Muscle of leg (tissue), 11 donors: ENCODE results near the gene SERPINA4. TPM values are rescaled to one million over a fixed set of nuclear protein-coding genes. Genes with fewer than 3 reads are reported as not detected.

Experiments
- DNase-seq: peaks from one replicate; pipeline ENCODE4 v3.0.0; 2013
- H3K27ac ChIP-seq: one replicate; pipeline ENCODE4 v1.5.1; 2013; ENCODE audit warnings: mild to moderate bottlenecking, low read length, control low read depth
- H3K27me3 ChIP-seq: one replicate; pipeline ENCODE4 v1.6.1; 2013; ENCODE audit warnings: low read length; ENCODE audit not compliant: control insufficient read depth, insufficient read depth
- H3K36me3 ChIP-seq: one replicate; pipeline ENCODE4 v1.6.1; 2013; ENCODE audit warnings: low read length; ENCODE audit not compliant: control insufficient read depth, insufficient read depth
- H3K4me1 ChIP-seq: one replicate; pipeline ENCODE4 v1.6.1; 2013; ENCODE audit warnings: low read length; ENCODE audit not compliant: control insufficient read depth, insufficient read depth
- H3K4me3 ChIP-seq: one replicate; pipeline ENCODE4 v1.5.1; 2013; ENCODE audit warnings: low read length, control low read depth
- H3K9me3 ChIP-seq: replicated peaks from 2 replicates; pipeline ENCODE4 v1.6.1; 2013; ENCODE audit warnings: low read depth, low read length; ENCODE audit not compliant: control insufficient read depth
- WGBS: methylation state at CpG from one replicate; pipeline ENCODE4 v1.1.5; 2013; ENCODE audit warnings: missing lambda C conversion rate; ENCODE audit not compliant: insufficient coverage; 5-methylcytosine and 5-hydroxymethylcytosine counted together
- polyA plus RNA-seq, 8 donors: library from polyadenylated mRNA; unstranded; fragments of 120-200 nt; gene quantifications; one replicate each; pipeline versions ENCODE4 v1.2.1 to v1.2.3, GENCODE V29; 2013; ENCODE audit warnings: inconsistent platforms in 1 of 8, low replicate concordance in 1 of 8; ENCODE audit not compliant: insufficient read length in 8 of 8, insufficient read depth in 1 of 8
- total RNA-seq: library from RNA; stranded (reverse); fragments of 120-200 nt; gene quantifications from one replicate; pipeline ENCODE4 v1.2.4, GENCODE V29; 2013

SERPINA4 gene
- total and polyA plus RNA-seq, 9 donors: 0.04 to 3.2 (median 0.65) TPM; not detected in 5

DNA sequence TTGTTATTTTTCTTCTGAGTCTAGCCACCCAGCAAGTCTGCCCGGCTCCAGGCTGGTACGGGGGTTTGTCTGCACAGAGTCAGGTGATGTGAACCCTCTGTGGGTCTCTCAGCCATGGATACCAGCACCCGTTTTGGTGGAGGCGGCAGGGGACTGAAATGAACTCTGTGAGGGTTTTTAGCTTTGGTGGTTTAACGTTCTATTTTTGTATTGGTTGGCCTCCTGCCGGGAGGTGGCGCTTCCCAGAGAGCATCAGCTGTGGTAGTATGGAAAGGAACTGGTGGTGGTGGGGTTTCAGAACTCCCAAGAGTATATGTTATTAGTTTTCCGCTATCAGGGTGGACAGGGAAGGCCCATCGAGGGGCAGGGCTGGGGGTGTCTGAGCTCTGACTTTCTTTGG is 5.3 kb upstream of the SERPINA4 start:
- Histone ChIP-seq H3K27me3 (no peaks in the 10 kb centered on the region), H3K4me3 (no peak overlapping the region), H3K9me3 (no peaks in the 10 kb centered on the region), H3K27ac (no peak overlapping the region), H3K4me1 (no peaks in the 10 kb centered on the region), H3K36me3 (no peaks in the 10 kb centered on the region)
- no peak for DNase-seq
- WGBS: 97% methylated on average over 7 of the region's 9 CpGs

GRCh38 chr14:94557327-94557726 is 3.9 kb upstream of the SERPINA4 start:
- no CpG with 5 or more reads among the region's 1 CpG for WGBS

DNA sequence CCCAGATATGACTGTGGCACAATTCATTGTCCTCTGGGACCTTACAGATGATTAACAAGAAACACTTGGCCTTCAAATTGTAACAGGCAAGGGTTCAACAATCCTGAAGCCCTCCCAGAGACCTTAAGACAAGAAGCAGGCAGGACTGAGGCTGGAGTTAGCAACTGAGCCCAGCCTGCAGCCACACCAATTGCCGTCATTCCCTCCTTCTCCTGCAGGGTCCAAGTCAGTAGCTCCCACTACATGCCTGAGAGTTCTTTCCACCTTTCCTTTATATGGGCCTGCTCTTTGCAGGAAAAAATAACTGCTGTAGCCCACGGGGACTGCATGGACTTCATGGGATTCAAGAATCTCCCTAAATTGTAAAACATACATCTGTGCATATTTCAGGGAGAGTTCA is 2.4 kb upstream of the SERPINA4 start:
- Histone ChIP-seq H3K9me3 (no peaks in the 10 kb centered on the region), H3K27ac (no peak overlapping the region), H3K4me3 (no peak overlapping the region), H3K36me3 (no peaks in the 10 kb centered on the region), H3K4me1 (no peaks in the 10 kb centered on the region), H3K27me3 (no peaks in the 10 kb centered on the region)
- no peak for DNase-seq
- 44% methylated on average over 1 of the region's 2 CpGs for WGBS

More at GRCh38 chr14:94557327-94557726, 3.9 kb upstream of the SERPINA4 start:
- no peaks in the 10 kb centered on the region for H3K9me3 ChIP-seq
- no peaks in the 10 kb centered on the region for H3K27me3 ChIP-seq
- no peak for DNase-seq
- H3K4me1 ChIP-seq: no peaks in the 10 kb centered on the region
- H3K4me3 ChIP-seq: no peak overlapping the region
- no peaks in the 10 kb centered on the region for H3K36me3 ChIP-seq
- no peak overlapping the region for H3K27ac ChIP-seq

DNA sequence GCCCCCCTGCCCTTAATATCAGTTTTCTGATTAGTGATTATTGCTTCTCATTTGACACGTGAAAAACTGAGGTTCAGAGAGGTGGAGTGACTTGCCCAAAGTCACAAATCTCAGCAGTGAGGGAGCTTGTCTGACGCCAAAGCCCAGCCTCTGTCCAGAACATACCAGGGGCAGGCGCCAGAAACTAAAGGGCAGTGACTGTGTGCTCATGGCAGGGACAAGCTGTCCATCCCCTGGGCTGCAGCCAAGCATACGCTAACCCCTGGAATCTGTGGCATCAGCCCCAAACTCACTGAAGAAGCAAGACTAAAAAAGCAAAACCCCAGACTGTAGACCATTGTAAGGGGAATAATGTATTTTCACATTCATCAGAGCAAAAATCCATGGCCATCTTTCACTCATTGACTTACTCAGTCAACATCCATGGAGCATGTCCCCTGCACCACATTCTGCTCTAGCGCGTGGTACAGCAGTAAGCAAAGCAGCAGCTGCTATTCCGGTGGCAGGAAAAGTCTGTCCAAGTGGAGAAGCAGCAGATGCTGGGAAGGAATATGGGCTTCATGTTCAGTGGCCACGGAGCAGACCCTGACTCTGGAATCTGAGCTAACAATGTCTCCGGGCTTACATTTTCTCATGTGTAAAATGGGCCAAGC is 1.5 kb upstream of the SERPINA4 start:
- Histone ChIP-seq H3K9me3 (no peaks in the 10 kb centered on the region), H3K4me1 (no peaks in the 10 kb centered on the region), H3K27me3 (no peaks in the 10 kb centered on the region), H3K27ac (no peak overlapping the region), H3K4me3 (no peak overlapping the region), H3K36me3 (no peaks in the 10 kb centered on the region)
- WGBS: 74% methylated on average over 7 of the region's 9 CpGs
- DNase-seq: no peak

DNA sequence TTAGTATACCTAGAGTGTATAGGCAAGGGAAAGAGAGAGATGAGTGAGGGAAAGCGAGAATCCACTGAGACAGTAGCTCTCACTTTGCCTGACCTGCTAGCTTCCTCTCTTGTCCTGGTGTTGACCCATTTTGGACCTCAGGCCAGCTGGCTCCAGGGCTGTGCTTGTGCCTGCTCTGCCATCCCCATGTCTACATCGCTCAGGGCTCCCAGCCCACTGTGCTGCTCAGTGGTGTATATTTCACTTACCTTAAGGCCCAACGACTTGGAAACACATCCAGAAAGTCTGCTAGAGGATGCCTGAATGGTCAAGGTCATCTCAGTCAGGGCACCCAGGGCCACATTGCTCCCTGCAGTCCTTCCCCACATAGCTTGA is 964 bp upstream of the SERPINA4 start:
- 77% methylated on average over 3 of the region's 3 CpGs for WGBS
- no peak overlapping the region for H3K27ac ChIP-seq
- no peaks in the 10 kb centered on the region for H3K27me3 ChIP-seq
- no peak for DNase-seq
- H3K4me1 ChIP-seq: no peaks in the 10 kb centered on the region
- H3K36me3 ChIP-seq: no peaks in the 10 kb centered on the region
- H3K9me3 ChIP-seq: no peaks in the 10 kb centered on the region
- no peak overlapping the region for H3K4me3 ChIP-seq

DNA sequence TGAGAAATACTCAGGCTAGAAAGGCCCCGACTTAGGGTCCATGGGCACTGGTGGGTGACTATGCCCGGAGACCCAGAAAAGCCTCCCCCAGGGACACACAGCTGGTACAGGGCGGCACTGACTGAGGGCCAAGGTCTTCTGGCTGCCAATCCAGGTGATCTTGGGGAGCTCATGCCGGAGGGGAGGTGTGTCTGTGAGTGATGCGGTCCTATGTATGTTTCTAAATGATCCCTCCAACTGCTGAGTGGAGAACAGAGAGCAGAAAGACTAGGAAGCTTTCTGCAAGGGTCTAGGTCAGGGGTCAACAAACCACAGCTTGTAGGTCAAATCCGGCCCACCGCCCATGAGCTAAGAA is 391 bp downstream of the SERPINA4 start:
- H3K4me1 ChIP-seq: no peaks in the 10 kb centered on the region
- no peaks in the 10 kb centered on the region for H3K27me3 ChIP-seq

GRCh38 chr14:94562022-94562421 is 780 bp downstream of the SERPINA4 start:
- DNase-seq: no peak
- Histone ChIP-seq H3K9me3 (no peaks in the 10 kb centered on the region), H3K27ac (no peak overlapping the region), H3K27me3 (peaks cover 2% of the 10 kb centered on the region), H3K4me1 (no peaks in the 10 kb centered on the region), H3K4me3 (no peak overlapping the region), H3K36me3 (no peaks in the 10 kb centered on the region)
- WGBS: 69% methylated on average over 4 of the region's 5 CpGs

More for the DNA sequence above, 391 bp downstream of the SERPINA4 start:
- Histone ChIP-seq H3K27ac (no peak overlapping the region), H3K36me3 (no peaks in the 10 kb centered on the region), H3K4me3 (no peak overlapping the region), H3K9me3 (no peaks in the 10 kb centered on the region)
- 71% methylated on average over 2 of the region's 7 CpGs for whole genome bisulfite sequencing
- no peak for DNase-seq

GRCh38 chr14:94562941-94563883 is 2.0 kb downstream of the SERPINA4 start:
- no peak for DNase-seq
- Histone ChIP-seq H3K27ac (no peak overlapping the region), H3K36me3 (no peaks in the 10 kb centered on the region), H3K9me3 (no peaks in the 10 kb centered on the region), H3K4me3 (no peak overlapping the region), H3K4me1 (no peaks in the 10 kb centered on the region), H3K27me3 (peaks cover 2% of the 10 kb centered on the region)
- 88% methylated on average over 15 of the region's 16 CpGs for WGBS

DNA sequence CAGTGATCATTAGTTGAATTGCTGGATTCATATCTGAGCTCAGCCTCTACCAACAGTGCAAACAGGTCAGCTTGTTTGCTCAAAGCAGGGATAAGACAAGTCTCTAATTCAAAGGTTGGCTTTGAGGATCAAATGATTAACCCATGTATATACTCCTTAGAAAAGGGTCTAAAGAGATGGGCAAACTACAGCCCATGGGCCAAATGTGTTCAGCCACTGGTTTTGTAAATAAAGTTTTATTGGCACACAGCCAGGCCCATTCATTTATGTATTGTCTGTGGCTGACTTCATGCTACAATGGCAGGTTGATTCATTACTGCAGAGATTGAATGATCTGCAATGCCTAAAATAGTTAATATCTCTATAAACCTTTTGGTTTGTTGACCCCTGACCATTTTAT is 3.1 kb downstream of the SERPINA4 start:
- Histone ChIP-seq H3K27ac (no peak overlapping the region), H3K9me3 (no peaks in the 10 kb centered on the region), H3K36me3 (no peaks in the 10 kb centered on the region), H3K4me3 (no peak overlapping the region), H3K27me3 (peaks cover 2% of the 10 kb centered on the region), H3K4me1 (no peaks in the 10 kb centered on the region)
- no peak for DNase-seq

- peaks cover 2% of the 10 kb centered on the region for H3K27me3 ChIP-seq
- H3K36me3 ChIP-seq: no peaks in the 10 kb centered on the region
- DNase-seq: no peak
- H3K4me3 ChIP-seq: no peak overlapping the region
- H3K4me1 ChIP-seq: peaks cover 3% of the 10 kb centered on the region
- no peak overlapping the region for H3K27ac ChIP-seq
- H3K9me3 ChIP-seq: no peaks in the 10 kb centered on the region
- WGBS: 97% methylated on average over 5 of the region's 9 CpGs
Measured at GRCh38 chr14:94568186-94568585, 6.9 kb downstream of the SERPINA4 start.
